Skeletal muscle cell (primary cell): ENCODE results near the gene ITPRIP.

ENCODE experiments used
- DNase-seq: peaks from one replicate; pipeline ENCODE4 v3.0.0-alpha.2; 2010; ENCODE audit warnings: low read depth
- H3K4me3 ChIP-seq: 2 replicates; pipeline ENCODE4 v1.5.1; 2011; ENCODE audit warnings: low read depth, mild to moderate bottlenecking, control low read depth, low read length, moderate library complexity

ITPRIP gene

GRCh38 chr10:104328896-104329710 lies 9.2 kb downstream of the ITPRIP start:
- peak overlapping the region; percentile 43 for H3K4me3 ChIP-seq
- peak; percentile 95 for DNase-seq

GRCh38 chr10:104328646-104328895 lies 9.7 kb downstream of the ITPRIP start:
- peak overlapping the region; percentile 43 for H3K4me3 ChIP-seq
- DNase-seq: no peak

GRCh38 chr10:104327745-104328645 lies 10.3 kb downstream of the ITPRIP start:
- peak overlapping the region; percentile 43 for H3K4me3 ChIP-seq
- DNase-seq: peak; percentile 78

DNA sequence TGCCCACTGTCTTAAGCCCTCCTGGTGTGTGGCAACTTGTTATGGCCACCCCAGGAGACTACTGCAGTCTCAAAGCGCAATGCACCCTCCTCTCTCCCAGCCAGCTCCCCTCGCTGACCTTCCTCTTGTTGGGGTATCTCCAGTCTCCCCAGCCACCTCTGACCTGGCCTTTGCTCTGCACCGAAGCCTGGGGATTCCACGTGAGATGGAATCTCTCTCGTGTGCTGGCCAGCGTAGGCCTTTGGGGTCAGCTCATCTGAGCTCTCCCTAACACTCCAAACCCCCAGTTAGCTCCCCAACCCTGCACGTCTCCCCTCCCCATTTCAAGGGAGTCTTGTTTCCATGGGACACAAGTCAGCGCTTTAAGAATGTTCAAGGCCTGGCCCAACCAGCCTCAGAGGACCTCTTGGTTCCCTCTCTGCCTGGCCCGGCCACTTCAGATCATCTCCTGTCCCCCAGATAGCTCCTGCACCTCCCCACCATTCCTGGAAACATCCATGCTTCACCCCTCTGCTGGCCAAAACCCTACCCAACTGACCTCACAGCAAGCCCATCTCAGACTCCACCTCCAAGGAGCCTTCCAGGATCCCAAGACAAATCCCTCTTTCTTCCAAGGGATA lies 11.2 kb downstream of the ITPRIP start:
- H3K4me3 ChIP-seq: no peak overlapping the region
- no peak for DNase-seq

DNA sequence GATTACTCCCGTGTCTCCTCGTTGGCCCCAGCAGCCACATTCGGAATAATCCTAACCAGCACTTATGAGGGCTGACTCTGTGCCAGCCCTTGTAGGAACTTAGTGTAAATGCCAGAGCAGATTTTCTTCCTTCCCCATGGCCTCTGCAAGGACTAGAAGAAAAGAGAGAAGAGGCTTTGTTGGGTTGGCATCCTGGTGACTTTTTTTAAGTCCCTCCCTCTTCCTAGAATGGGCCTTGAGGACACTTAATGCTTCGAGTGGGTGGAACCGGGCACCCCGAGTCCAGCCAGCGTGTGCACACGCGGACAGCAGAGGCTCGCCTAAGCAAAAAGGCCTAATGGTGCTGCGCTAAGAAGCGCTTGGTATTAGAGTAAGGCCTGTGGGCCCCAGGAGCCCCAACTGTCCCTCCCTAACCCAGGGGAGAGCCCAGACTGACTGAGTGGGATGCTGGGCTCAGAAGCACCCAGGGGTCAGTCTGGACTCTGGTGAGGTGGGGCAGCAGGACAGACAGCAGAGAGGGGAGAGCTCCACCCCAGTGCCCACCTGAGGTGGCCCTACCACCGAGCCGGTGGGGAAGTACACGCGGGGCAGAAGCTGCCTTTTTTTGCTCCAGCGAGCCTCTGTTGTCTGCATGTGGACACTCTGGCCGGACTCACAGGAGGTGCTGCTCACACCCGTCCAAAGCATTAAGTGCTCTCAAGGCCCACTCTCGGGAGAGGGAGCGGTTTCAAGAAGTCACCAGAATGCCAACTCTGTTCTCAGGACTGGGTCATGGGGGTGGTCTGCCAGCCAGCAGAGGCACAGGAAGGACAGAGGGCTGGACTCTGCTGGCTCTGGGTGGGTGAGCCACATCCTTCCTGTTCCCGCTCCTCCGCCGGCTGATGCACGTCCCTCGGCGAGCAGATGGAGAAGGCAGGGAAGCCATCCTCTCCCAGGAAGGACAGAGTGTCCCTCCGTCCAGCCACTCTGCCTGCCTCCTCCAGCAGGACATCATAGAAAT lies 12.5 kb downstream of the ITPRIP start:
- no peak for DNase-seq
- H3K4me3 ChIP-seq: no peak overlapping the region

DNA sequence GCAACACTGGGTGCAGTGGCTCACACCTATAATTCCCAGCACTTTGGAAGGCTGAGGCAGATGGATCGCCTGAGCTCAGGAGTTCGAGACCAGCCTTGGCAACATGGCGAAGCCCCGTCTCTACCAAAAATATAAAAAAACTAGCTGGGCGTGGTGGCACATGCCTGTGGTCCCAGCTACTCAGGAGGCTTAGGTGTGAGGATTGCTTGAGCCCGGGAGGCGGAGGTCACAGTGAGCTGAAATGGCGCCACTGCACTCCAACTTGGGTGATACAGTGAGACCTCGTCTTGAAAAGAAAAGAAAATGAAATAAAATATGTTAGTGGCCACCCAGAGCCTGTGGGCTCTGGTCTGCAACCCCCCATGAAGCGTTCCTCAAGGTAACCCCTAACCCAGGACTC lies 13.3 kb downstream of the ITPRIP start:
- no peak overlapping the region for H3K4me3 ChIP-seq
- DNase-seq: no peak

DNA sequence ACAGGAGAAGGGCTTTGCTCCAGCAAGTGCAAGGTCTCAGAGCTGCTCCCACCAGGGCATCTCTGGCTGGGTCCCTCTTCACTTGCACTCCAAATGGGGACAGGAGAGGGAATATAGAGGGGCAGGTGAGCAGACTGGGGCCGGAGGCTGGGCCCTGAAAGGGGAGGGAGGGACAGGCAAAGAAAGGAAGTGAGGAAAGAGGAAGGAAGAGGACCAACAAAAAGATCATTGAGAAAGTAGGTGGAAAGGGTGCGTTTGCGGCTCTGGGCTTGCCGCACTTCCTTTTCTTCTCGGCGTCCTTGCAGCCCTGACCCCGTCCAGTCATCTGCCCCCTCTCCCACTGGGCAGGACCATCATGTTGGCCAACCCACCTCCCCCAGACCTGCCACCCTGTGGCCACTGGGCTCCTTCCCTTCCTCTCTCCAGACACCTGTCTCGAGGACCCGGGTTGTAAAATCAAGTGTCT lies 14.0 kb downstream of the ITPRIP start:
- no peak for DNase-seq
- no peak overlapping the region for H3K4me3 ChIP-seq

- H3K4me3 ChIP-seq: no peak overlapping the region
- no peak for DNase-seq
Observed at GRCh38 chr10:104323760-104324201, 14.5 kb downstream of the ITPRIP start.

GRCh38 chr10:104323085-104323484 lies 15.2 kb downstream of the ITPRIP start:
- no peak for DNase-seq
- H3K4me3 ChIP-seq: no peak overlapping the region

GRCh38 chr10:104322416-104322782 lies 15.9 kb downstream of the ITPRIP start:
- no peak for DNase-seq

DNA sequence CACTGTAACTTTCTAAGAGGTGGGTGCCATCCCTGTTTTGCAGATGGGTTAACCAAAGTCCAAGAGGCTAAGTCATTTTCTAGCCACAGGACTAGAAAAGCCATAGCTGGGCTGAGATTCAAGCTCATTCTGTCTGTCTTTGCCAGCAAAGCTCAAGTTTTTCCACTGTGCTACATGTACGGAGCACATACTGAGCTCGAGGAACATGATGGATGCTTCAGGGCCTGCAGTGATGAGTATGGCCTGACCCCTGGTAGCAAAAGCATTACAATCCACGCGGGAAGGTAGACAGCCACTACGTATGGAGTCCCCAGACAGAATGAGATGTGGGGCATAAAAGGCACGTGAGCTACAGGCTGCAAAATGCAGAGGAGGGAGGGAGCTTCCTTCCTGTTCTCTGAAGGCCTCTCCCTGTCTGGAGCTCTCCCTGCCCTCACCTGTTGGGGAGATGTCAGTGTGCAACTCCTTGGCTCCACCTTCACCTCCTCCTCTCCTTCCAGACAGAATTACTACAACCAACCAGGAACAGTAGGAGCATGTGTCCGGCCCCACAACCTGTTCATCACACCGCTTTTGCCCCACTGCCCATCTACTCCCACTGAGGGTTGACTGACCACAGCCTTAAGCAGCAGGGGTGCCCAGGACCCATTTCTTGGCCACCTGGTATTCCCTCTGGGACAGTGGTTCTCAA lies 16.4 kb downstream of the ITPRIP start:
- no peak for DNase-seq

More at GRCh38 chr10:104322416-104322782, 15.9 kb downstream of the ITPRIP start:
- no peak overlapping the region for H3K4me3 ChIP-seq

DNA sequence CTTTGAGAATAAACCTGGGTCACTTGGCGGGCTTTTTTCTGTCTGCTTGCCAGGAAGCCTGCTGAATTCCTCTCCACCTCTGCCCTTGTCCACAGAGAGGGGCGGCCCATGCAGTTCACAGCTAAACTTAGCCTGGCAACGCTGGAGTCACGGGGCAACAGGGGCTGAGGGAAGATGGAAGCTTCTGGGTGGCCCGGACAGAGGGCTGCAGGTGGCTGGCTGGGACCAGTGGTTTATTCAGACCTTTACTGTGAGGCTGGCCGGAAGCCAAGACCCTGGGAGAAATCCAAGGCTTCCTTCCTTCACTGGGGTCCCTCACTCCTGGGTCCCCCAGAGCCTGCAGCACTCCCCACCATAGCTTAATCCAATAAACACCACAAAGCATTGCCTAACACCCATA lies 17.0 kb downstream of the ITPRIP start:
- H3K4me3 ChIP-seq: no peak overlapping the region
- DNase-seq: no peak

More for the DNA sequence above, 16.4 kb downstream of the ITPRIP start:
- H3K4me3 ChIP-seq: no peak overlapping the region

- peak; percentile 91 for DNase-seq
- no peak overlapping the region for H3K4me3 ChIP-seq
Observed at GRCh38 chr10:104318810-104319741, 19.2 kb downstream of the ITPRIP start.

- DNase-seq: no peak
- H3K4me3 ChIP-seq: no peak overlapping the region
Observed at GRCh38 chr10:104318326-104318725, 19.9 kb downstream of the ITPRIP start.

DNA sequence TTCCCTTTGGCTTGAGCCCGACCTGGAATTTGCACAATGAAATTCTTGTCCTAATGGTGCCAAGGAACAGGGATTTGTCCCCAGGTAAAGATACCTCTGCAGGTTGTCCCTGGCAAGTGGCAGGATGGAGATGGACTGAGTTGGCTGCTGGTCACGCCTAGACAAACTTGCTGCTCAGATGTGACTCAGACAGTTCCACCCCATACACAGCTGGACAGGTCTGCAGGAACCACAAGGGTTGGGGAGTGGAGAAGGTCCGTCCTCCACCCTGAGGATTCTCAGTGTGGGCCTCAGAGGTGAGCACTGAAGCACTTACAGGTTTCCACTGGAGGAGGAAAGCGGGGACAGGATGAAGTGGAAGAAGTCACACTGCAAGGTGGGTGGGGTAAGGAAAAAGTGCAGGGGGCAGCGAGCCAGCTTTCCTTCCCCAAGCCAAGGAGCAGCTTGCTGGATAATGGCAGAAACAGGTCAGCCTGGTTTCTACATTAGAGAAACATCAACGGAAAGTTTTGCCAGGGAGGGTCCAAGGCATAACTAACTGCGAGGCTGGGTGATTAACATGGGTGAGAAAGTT lies 20.5 kb downstream of the ITPRIP start:
- H3K4me3 ChIP-seq: no peak overlapping the region
- DNase-seq: no peak

GRCh38 chr10:104317269-104317710 lies 21.0 kb downstream of the ITPRIP start:
- no peak overlapping the region for H3K4me3 ChIP-seq
- peak; percentile 84 for DNase-seq
